Fibroblast of peridontal ligament (primary cell): ENCODE data around the gene SPATA9.
"Not testable (repeated sequence)": the region's sequence is repeated elsewhere in the genome, so short reads cannot be mapped to it uniquely, and the experiment has no call there.

Experiments used
- DNase-seq: peaks from one replicate; pipeline ENCODE4 v3.0.0-alpha.2; 2010; ENCODE audit errors: extremely low read depth

The SPATA9 gene

DNA sequence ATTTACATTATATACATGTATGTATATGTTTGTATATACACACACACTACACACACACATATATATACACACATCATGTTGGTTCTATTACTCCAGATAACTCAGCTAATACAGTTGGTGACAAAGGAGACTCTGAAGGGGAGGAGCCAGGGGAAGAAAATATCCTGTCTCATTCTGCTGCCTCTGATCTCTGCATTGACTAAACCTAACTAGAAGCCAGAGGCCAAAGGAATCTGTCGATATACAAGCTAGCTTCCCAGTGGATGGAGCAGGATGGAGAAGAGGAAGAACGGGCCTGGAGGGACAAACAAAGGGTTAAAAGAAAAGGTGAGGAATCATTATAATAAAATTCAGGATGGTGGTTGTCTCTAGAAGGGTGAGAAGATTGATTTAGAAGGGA lies 34.6 kb upstream of the SPATA9 start:
- DNase-seq: no peak

DNA sequence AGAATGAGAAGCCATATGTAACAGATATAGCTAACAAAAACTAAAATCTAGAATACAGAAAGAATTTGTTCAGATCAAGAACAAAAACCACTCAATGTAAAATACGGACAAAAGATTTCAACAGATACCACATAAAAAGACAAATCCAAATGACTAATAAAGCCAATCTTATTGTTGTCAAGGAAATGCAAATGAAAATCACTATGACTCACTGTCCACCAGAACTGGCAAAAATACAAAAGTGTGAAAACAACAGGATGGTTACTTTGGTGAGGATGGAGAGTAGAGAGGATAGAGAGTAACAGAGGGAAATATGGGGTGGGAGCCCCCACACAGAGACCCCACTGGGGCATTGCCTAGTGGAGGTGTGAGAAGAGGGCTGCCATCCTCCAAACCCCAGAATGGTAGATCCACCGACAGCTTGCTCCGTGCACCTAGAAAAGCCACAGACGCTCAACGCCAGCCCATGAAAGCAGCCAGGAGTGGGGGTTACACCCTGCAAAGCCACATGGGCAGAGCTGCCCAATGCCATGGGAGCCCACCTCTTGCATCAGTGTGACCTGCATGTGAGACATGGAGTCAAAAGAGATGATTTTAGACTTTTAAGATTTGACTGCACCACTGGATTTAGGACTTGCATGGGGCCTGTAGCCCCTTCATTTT lies 33.1 kb upstream of the SPATA9 start:
- DNase-seq: peak; percentile 86

DNA sequence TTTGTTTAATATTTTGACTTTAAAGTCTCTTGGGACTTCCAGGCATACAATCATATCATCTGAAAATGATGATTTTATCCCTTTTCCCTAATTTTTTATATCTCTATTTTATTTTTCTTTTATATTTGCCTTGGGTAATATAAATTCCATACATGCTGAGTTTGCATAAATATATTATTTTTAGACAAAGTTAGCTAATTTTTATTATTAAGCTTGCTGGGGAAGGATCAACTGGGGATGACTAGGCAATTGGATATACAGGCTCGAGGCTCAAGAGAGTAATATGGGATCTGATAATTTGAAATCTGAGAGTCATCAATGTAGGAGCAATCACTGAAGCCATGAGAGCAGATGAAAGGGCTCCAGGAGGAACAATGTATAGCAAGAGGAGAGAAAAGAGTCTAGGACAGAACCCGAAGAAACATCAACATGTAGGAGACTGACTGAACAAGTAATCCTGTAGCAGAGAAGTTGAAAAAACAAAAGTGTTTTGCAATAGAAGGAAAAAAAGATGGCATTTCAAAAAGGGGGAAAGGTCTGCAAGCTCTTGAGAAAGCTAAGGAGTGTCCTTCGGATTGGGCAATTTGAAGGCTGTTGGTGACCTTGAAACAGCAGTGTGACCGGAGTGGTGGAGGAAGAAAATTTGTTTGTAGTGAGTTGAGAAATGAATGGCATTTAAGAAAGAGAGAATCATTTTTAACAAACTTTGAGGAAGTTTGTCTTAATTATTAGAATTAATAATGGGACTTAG lies 31.3 kb upstream of the SPATA9 start:
- DNase-seq: no peak

DNA sequence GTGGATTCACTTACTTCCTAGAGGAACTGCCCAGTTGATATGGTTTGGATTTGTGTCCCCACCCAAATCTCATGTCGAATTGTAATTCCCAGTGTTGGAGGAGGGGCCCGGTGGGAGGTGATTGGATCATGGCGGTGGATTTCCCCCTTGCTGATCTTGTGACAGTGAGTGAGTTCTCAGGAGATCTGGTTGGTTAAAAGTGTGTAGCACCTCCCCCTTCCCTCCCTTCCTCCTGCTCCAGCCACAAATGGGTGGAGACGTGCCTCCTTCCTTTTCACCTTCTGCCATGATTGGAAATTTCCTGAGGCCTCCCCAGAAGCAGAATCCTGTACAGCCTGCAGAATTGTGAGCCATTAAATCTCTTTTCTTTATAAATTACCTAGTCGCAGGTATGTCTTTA lies 30.5 kb upstream of the SPATA9 start:
- not testable (repeated sequence) for DNase-seq

DNA sequence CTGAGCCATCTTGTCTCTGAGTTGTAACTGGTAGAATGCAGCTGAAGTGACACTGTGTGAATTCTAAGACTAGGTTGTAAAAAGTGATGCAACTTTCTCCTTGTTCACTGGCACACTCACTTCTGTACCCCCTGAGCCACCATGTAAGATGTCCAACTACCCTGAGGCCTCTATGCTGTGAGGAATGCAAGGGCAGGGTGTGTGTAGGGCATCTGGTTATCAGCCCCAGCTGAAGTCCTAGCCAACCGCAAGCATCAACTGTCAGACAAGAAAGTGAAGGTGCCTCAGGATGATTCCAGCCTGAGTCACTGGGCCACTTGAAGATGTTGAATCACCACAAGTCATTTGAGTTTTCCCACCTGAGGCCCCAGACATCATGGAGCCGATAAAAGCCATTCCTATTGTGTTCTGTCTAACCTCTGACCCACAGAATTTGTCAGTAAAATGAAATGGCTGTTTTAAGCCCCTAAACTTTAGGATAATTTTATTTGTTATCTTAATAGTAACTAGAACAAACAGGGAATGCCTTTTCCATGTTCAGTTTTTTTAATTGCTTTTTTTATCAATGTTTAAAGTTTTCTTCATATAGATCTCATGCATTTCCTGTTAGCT lies 29.7 kb upstream of the SPATA9 start:
- no peak for DNase-seq

DNA sequence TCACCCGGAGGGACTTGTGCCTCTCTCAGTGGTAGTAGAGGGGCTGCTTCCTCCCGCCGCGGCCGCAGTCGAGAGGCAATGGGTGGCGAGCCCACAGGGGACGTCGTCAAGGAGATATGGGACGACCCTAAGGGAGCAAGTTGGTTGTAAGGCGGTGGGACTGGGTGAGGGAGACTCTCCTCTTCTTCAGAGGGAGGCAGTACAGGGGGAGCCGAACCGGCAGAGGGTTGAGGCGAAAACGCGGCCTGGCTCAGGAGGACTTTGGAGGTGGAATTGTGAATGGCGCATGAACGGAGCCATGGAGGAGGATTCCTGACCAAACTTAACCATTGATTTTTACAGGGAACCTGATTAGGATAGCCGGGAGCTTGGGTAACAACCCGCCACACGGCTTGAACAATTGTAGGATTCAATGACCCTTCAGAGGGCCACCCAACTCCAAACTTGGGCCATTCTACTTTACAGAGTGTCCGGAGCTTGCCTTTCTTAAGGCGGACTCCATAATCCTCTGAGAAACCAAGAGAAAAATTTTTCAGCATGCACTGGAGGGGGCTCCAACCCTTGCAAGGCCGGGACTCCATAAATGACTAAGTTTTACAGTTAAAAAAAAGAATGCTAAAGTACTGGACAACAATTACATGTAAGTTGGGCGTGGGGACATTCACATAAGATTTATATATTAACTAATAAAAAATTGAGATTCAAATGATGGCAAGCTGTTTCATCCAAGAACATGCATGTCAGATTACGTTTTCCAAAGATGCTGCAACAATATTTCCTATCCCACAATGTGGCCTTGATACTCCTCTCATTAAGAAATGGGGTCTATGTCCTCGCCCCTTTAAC lies 28.9 kb upstream of the SPATA9 start:
- no peak for DNase-seq

DNA sequence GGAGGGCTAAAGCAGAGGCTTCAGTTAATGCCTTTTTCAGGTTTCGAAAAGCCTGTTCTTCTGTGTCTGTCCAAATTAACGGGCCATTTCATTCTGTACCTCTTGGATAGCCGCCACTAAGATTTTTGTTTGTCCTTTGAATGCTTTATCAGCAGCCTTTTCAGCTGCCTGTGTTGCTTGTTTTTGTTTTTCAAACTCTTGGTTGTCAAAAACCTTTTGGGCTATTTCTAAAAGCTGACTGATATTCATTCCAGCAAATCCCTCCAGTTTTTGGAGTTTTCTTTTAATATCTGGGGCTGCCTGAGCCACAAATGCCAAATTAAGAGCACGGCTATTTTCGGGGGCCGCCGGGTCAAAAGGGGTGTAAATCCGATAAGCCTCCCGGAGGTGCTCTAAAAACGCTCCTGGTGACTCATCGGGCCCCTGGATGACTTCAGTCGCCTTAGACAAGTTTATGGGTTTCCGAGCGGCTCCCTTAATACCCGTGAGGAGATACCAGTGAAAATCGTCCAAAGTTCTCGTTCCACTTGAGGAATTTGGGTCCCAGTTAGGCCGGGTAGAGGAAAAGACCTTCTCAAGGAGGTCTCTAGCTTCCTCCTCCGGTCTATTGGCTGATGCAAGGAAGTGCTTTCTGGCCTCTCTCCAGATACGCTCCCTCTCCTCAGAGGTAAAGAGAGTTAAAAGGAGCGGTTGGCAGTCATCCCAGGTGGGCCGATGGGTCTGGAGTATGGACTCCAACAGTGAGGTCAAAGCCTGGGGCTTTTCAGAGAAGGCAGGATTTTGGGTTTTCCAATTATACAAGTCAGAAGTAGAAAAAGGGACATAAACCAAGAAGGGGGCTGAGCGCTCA lies 28.1 kb upstream of the SPATA9 start:
- not testable (repeated sequence) for DNase-seq

DNA sequence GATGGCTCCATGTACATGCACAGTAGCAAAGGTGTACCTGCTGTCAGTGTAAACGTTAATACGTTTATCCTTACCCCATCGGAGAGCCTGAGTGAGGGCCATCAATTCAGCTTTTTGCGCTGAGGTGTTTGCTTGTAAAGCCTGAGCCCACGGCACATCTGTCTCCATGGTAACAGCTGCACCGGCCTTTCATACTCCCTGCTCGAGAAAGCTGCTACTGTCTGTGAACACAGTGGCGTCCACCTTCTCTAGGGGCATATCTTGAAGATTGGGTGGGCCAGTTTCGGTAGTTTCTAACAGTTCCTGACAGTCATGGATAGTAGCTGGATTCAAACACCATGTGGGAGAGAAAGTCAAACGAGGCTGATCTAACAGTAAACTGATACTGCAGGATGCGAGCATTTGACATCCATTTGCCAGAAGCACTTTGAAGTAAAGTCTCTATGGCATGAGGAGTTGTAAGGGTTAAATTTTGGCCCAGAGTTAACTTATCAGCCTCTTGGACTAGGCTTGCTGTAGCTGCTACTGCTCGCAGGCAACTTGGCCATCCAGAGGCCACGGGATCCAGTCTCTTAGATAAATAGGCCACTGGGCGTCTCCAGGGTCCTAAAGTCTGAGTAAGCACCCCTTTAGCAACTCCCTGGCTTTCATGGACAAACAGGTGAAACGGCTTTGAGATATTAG lies 27.3 kb upstream of the SPATA9 start:
- DNase-seq: no peak

DNA sequence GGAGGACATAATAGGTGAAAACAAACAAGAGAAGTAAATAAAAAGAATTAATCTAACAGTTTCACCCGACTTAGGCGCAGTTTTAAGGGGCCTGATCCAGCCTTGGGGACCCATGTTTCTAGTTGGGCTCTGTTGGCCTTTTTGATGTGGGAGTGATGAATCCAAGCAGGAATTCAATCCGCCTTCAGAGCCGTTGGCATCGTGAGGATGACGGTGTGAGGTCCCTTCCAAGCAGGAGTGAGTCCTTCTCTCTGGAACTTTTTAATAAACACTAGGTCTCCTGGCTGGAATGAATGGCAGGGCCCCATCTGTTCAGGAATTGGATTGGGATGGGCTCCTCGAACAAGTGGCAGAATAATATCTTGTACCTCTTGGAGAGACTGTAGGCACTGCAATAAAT lies 26.1 kb upstream of the SPATA9 start:
- DNase-seq: no peak

DNA sequence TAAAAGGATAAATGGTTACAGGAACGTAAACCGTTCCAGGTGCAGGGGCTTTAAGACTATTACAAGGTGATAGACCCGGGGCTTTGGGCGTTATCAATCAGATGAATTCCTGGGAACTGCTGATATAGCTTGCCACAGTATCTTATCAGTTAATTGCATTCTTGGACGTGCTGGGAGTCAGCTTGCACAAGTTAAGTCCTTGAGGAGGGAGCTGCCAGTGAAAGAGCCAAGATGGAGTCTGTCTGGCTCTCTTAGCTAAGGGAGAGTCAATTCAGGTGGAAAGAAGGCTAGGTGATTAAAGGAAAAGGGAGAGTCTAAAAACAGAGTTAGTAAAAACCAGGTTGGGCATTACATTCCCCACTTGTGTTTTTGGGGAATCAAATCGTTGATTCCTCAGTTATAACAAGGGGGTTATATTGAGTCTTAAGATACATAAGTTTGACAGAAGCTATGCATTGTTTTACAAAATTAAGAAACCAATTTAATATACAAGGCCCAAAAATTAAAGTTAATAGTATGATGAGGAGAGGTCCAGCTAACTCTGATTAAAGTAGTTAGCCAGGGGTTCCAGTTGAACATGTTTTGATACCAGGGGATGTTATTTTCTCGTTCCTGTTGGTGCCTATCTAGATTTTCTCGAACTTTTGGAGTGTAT lies 24.9 kb upstream of the SPATA9 start:
- DNase-seq: not testable (repeated sequence)

DNA sequence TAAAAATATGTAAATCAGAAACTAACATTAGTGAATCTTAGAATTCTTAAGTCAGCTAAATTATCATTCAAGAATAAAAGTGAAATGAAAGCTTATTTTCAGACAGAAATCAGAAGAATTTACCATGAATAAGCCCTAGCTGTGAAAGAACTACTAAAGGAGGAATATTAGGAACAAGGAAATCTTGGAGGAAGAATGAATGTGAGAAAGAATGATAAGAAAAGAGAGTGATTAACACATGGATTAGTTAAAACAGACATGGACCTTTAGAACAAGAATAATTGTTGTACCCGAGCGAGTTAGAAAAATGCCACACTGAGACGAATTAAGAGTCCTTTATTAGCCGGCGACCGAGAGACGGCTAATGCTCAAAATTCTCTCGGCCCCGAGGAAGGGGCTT lies 24.3 kb upstream of the SPATA9 start:
- DNase-seq: no peak

DNA sequence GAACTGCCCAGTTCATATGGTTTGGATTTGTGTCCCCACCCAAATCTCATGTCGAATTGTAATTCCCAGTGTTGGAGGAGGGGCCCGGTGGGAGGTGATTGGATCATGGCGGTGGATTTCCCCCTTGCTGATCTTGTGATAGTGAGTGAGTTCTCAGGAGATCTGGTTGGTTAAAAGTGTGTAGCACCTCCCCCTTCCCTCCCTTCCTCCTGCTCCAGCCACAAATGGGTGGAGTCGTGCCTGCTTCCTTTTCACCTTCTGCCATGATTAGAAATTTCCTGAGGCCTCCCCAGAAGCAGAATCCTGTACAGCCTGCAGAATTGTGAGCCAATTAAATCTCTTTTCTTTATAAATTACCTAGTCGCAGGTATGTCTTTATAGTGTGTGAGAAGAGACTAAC lies 23.4 kb upstream of the SPATA9 start:
- not testable (repeated sequence) for DNase-seq

DNA sequence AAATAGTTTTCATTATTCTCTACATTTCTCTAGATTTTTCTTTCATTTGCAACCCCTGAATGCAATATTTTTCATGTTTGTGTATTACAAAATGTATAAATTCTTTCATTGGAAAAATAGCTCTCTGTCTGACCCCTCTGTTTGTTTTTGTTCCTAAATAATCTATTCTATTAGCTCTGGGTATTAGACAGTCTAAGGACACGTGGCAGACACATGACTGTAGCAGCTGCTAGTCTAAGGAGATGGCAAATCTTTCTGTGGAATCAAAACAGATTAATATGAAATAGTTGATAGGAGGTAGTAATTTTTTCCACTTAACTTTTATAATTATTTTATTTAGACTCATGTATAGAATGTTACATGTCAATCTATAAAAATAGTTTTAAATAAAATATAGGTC lies 21.4 kb upstream of the SPATA9 start:
- no peak for DNase-seq

DNA sequence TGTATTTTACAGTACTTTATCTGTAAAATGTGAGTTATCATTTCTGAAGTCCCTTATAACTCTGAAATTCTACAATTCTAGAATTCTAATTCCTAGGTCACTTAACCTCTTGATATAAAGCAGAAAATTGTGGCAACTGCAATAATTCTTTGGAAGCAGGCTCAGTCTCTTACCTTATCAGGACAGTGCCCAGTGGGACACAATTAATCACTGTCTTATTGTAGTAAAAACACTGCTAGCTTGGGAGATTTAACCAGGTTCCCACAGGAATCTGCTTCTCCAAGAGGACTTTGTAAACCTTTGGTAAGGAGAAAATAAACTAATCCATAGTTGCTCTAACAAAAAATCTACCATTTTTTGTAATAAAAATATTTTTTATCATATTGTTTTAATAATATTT lies 18.3 kb upstream of the SPATA9 start:
- no peak for DNase-seq

DNA sequence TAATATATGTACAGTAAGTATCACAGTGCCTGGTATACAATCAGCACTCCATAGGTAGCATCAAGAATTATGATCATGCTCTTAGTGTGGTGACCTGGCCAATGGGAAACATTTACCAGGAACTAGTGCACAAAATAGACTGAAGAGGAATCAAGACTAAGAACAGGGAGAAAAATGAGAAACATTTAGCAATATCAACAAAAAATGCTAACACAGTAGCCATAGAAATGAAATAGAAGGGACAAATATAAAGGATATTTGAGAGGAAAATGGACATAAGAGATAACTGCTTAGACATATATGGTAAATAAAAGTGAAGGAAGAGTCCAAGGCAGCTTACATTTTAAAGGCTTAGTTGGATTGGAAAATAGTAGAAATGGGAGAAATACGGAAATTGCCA lies 16.5 kb upstream of the SPATA9 start:
- DNase-seq: no peak

DNA sequence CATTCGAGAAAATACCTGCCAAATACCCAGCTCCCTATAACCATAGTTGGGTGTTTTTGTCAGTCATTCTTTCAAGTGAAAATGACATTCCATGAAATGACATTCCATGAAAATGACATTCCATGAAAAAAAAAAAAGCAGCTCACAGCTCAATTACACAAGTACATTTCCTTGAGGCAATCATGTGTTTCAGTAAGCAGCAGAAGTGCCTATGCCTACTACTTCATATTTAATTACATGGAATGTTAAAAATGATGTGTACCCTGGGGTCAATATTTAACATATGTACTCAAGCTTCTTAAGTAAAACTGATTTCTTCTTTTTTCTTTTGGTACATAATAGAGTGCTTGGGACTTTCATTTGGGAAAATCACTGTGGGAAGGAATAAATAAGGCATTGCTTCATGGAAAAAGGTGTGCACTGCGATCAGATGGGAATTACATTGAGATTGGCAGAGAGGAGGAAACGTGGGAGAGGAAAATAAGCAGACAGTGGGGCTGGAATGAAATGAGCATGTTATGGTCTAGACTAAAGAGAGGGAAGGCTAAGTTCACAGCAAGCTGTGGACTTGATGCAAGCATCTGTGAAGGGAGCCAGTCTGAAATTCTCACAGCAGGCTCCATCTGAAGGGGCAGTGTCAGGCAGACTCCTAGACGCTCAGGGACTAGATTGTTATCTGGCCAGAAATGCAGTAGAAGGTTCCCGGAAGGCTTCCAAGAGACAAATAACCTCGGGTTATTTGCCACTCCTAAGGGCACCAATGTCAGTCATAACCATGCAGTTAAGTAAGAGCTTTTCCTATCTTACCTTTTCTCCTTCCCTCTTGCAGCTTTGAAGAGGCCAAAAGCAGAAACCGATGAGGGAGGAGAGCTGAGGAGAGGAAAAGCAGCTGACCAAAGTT lies 15.2 kb upstream of the SPATA9 start:
- peak; percentile 10 for DNase-seq

DNA sequence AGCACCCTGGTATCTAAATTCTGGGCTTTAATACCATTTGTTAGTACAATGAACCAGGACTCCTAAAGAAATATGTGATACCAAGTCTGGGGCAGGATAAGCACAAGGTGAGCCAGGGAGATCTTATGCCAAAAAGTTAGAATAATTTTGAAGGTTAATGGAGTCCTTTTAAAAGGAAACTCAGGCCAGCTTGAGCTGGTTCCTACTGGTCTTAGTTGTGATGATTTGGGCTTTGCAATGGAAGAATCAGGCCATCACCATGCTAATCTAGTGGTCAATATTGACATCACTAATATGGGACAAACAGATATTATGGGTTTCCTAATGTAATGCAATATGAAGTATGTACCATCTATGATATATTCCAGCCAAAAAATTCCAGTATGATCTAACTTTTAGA lies 7.5 kb upstream of the SPATA9 start:
- no peak for DNase-seq

DNA sequence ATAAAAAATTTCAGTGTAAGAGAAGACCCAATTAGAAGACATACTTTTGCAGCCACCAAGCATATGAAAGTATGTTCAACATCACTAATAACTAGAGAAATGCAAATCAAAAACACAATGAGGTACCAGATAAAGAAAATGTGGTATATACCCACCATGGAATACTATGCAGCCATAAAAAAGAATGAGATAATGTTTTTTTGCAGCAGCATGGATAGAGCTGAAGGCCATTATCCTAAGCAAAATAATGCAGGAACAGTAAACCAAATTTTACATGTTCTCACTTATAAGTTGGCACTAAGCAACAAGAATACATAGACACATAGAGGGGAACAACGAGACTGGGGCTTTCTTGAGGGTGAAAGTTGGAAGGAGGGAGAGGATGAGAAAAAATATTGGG lies 6.9 kb upstream of the SPATA9 start:
- no peak for DNase-seq

DNA sequence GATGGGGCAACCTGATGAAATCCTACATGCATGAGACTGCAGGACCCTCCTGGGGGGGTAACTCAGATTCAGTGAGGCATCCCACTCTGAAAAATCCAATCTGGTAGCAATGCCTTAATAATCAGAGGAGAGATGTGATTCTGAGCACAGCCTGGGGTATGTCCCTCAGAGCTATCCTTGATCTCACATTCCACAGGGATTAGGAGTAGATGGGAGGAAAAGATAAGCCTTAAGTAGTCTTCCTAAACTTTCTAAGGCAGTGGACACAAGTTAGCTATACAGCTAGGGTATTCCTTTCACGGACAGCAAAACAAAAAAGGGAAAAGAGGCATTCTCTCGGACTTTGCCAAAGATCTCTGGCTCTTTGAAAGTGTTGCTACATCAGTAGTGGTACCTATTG lies 3.9 kb upstream of the SPATA9 start:
- DNase-seq: no peak
